G401.6 (cell line): ENCODE data around the gene NEK8.

Source experiments
- FAIRE-seq: peaks from 2 replicates; lab custom pipeline; 2012; peaks lifted over from hg19 to GRCh38; lab: Jason Lieb, UNC

The NEK8 gene

GRCh38 chr17:28728364-28729200, at the start of gene NEK8:
TSS of gene NEK8 (plus strand) at chr17:28728788. CDS start at chr17:28728814, 26 bp downstream.
- peak; percentile 39 for FAIRE-seq

- FAIRE-seq = no peak
Observed at GRCh38 chr17:28682655-28683054, 45.9 kb upstream of the NEK8 start.

- no peak for FAIRE-seq
Observed at GRCh38 chr17:28684963-28685362, 43.6 kb upstream of the NEK8 start.

GRCh38 chr17:28685366-28685765, 43.2 kb upstream of the NEK8 start:
- no peak for FAIRE-seq

- no peak for FAIRE-seq
Observed at GRCh38 chr17:28686296-28686695, 42.3 kb upstream of the NEK8 start.

GRCh38 chr17:28688481-28688880, 40.1 kb upstream of the NEK8 start:
- FAIRE-seq = no peak

- no peak for FAIRE-seq
Observed at GRCh38 chr17:28689011-28689410, 39.6 kb upstream of the NEK8 start.

- FAIRE-seq = no peak
Observed at GRCh38 chr17:28693869-28694268, 34.7 kb upstream of the NEK8 start.

- no peak for FAIRE-seq
Observed at GRCh38 chr17:28698253-28698941, 30.2 kb upstream of the NEK8 start.

- no peak for FAIRE-seq
Observed at GRCh38 chr17:28700278-28700677, 28.3 kb upstream of the NEK8 start.

- no peak for FAIRE-seq
Observed at GRCh38 chr17:28700830-28701492, 27.6 kb upstream of the NEK8 start.

- no peak for FAIRE-seq
Observed at GRCh38 chr17:28702026-28702751, 26.4 kb upstream of the NEK8 start.

- FAIRE-seq = no peak
Observed at GRCh38 chr17:28702752-28703150, 25.8 kb upstream of the NEK8 start.

- no peak for FAIRE-seq
Observed at GRCh38 chr17:28703552-28704218, 24.9 kb upstream of the NEK8 start.

GRCh38 chr17:28704219-28704858, 24.2 kb upstream of the NEK8 start:
- no peak for FAIRE-seq

- no peak for FAIRE-seq
Observed at GRCh38 chr17:28705074-28705659, 23.4 kb upstream of the NEK8 start.

GRCh38 chr17:28705728-28706334, 22.8 kb upstream of the NEK8 start:
- no peak for FAIRE-seq

- no peak for FAIRE-seq
Observed at GRCh38 chr17:28706471-28707338, 21.9 kb upstream of the NEK8 start.

GRCh38 chr17:28707339-28707720, 21.3 kb upstream of the NEK8 start:
- no peak for FAIRE-seq
